ENCODE data around the gene RIPK4.
"Not testable (repeated sequence)": the region's sequence is repeated elsewhere in the genome, so short reads cannot be mapped to it uniquely, and the experiment has no call there.

Gene RIPK4

DNA sequence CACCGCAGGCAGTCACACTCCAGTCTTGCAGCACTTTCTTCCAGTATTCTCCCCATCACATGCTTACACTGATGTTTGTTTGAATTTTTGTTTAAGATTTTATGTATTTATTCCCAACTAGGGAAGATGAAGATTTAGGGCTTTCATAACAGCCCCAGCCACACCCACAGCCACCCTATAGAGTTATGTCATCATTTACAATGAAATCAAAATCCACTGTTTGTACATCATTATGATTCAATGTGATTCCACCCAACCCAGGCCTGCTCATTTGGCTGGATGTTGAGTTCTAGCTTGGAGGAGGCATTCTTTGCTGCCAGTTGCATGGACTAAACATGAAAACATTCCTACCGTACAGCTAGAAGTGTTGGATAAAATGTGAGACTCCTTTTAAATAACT lies 35.8 kb downstream of the RIPK4 start:
- no peak for DNase-seq

DNA sequence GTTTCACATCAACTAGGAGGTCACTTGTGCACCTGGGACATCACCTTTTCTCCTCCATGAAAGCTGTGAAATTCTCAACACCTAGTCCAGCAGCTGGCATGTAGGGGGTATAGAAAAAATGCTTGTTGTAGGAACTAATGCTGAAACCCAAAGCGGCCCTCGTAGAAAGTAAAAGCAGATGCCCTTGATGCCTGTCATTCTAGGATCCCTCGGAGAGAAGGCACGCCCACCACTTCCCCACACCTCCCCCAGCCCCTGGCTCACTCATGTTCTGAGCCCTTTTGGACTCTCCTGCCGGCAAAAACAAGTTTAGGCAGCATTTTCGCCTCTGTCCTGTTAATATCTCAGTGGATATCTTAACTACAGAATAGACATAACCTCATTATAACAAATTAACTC lies 36.5 kb downstream of the RIPK4 start:
- no peak for DNase-seq

DNA sequence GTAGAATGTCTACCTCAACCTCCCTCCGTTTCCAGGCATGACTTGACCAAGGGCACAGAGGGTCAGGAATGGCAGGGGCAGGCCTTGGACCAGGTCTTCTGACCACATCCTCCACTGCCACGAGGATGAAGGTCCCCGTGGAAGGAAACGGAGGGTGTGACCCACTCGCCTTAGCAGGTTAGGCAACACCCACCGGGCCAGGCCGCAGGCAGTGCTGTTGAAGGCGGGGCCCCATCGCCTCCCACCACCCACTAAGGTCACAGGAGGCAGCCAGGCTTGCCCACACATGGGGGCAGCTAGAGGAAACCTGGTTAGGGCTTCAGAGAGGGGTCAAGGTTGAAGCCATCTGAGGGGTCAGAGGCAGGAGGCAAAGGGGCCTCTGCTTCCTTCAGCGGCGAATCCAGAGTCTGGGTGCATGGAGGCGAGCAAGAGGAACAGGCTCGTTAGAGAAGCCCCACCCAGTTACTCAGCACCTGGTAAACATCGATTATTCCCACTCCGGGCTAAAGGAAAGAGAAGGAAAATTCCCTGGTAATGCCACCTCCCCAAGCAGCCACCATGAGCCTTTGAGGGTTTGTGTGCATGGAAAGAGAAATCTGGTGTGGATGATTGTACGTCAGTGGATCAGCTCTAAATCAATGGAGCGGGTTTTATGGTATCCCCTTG lies 37.0 kb downstream of the RIPK4 start:
- no peak for DNase-seq

DNA sequence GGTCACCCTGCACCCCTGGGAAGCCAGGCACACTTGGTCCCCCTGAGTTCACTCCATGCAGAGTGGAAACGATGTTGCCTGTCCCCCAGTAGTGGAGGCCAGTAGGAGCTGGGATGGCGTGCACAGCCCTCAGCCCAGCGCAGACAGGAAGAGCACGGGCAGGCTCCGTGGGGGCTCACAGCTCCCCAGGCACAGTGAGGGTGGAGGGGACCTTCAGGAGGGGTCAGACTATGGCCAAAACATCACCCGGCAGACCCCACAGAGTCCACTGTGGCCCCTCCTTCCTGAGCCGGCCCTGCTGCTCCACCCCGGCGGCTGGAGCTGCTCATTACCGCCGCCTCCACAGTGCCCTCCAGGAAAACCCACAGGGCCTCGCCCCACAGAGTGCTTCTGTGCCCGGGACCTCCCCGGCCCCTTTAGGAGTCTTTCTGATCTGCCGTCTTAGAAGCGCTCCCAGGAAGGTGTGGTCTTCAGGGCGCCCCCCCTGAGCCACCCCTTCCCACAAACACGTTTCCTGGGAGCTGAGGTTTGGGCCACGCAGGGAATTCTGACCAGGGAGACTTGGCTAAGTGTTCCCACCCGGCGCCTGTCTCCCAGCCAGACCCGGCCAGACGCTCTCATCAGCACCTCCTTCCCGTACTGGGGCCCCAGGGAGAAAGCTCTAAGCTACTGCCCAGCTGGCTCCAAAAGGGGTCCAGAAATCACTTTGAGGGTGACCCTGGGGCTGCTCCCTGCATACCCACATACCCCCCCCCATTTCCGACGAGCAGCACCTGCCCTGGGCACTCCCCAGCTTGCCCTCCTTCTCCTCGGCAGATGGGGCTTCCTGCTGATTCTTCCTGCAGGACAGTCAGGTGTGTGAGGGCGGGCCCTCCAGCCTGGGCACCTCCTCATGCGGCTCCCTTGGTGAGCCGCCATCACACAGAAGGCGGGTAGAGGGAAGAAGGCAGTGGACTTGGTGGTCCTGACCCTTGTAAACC lies 38.8 kb downstream of the RIPK4 start:
- DNase-seq, result no peak

DNA sequence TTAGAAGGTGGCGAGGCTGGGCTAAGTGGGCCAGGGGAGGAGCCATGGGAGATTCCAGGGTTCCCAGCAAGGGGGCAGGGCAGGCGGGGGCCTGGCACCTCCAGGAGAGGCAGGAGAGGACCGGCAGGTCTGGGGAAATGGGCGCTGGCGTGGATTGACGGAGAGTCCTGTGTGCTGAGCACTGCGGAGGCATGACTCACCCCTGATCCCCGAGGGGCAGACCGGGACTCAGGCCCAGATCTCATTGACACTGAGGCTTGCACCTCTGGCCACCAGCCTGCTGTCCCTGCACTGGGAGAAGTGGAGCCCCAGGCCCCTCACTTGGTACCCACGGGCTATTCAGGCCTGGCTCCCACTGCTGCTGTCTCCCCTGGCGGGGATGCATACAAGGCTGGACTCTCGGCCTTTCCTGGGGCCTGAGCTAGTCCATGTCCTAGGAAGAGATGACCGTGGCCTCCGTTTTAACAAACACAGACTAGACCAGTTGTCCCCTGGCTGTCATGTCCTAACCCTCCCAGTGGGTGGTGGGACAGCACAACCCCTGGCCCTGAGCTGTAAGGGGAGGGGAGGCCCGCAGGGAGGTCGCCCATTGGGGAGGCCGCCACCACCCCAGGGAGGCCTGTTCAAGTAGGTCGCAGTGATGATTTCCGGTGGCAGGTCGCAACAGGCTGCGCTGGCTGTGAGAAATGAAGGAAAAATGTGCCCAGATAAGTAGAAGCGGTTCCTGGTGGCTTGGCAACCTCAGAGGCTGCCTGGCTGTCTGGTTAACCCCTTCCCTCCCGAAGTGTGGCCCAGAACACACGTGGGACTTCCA lies 39.7 kb downstream of the RIPK4 start:
- DNase-seq, result peak; percentile 78

DNA sequence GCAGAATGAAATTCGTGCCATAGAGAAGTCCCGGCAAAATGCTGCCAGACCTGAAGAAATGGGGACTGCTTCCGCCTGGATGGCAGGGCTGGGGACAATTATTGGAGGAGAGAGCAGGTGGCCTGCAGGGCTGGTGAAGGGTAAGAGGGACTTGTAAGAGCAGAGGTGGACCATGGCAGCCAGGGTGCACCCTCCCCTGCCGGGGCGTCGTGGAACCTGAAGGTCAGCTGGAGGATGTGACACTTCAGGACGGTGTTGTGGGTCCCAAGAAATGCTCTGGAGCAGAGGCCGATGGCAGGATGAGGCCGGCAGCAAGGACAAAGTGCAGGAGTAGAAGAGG lies 40.3 kb downstream of the RIPK4 start:
- DNase-seq, result no peak

DNA sequence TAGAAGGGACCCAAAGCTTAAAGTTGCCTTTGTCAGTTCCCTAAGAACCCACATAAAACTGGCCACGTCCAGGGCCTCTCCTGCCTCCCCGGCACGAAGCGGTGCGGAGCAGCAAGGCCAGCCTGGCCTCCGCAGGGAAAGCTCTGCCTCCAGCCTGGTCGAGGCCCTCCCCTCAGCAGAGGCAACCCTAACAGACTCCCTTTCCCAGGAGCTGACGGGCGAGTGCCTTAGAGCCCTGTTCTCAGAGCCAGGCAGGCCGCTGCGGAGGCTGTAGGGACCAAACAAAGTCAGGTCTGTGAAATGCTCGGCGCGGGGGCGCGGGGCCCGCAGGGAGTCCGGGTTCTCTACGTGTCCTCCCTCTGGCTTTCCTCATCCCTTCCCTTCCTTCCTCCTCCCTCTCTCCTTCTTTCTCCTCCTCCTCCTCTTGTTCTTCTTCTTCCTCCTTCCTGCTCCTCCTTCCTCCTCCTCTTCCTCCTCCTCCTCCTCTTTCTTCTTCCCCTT lies 40.7 kb downstream of the RIPK4 start:
- peak; percentile 68 for DNase-seq

DNA sequence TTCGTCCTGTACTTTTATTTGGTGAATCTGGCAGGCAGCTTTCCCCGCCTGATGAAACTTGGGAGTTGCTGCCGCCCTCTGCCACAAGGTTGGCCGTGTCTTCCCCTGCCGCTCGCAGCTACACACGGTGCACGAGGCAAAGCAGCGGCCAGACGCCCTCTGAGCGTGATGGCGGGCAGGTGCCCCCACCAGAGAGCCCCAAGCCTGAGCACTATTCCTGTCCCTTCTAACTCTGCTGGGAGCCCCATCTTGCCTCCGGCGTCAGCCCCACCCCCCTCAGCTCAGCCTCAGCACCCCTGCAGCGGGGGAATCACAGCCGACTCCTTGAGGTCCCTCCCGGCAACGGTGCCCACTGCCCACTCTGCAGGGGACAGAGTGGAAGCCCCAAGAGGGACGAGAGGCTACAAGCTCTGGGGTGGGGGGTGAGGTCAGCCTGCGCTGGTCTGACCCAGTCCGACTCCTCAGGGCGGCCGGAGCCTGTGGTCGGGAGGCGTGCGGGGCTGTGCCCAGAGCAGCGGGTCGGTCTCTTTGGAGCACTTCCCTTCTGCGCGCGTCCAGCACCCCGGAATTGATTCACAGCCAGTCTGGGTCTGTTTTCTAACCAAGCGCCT lies 41.3 kb downstream of the RIPK4 start:
- no peak for DNase-seq

DNA sequence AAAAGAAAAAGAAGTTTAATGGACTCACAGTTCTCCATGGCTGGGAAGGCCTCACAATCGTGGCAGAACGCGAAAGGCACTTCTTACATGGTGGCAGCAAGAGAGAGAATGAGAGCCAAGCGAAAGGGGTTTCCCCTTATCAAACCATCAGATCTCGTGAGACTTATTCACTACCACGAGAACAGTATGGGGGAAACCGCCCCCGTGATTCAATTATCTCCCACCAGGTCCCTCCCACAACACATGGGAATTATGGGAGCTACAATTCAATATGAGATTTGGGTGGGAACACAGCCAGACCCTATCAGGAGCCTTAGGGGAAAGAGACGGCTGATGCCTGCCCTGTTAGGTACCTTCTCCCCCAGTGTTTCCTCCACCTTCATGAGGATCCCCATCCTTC lies 43.0 kb downstream of the RIPK4 start:
- DNase-seq, result not testable (repeated sequence)

DNA sequence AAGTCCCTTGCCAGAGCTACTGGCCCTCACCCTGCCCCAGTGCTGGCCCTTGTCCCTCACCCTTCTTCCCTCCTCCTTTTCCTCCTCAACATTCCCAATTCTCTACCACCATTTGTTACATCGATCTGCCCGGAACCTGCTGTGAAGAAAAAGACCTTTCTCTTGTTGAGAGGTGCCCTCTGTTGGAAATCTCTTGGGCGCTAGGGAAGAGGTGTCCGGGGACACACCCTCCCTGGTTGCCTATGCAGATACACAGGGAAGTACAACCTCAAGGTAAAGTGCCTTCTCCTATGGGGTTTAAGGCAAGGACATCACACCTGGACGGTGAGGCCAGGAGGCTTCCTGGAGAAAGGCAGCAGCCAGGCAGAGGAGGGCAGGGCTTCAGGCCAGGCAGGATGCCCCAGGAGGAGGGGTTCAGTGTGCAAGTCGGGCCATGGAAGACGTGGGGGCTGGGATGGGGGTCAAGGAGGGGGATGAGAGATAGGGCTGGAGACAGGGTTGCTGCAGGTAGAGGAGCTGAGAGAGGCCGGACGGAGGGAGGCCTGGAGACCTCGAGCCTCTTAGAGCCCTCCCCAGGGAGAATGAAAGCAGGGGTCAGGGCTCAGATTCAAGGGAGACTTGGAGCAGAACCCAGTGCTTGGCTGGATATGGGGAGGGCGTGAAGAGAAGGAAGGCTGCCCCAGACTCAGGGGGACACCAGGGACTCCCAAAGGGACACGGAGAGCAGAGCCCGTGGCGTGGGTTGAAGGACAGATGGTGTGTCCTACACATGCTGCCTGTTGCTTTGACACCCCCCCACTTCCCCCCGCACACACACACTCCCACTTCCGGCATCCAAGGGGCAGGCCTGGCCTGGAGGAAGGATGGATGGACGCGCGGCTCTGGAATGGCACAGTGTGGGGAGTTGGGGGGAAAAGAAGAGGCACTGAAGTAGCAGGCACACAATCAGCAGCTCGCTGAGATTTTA lies 44.5 kb downstream of the RIPK4 start:
- DNase-seq, result no peak

DNA sequence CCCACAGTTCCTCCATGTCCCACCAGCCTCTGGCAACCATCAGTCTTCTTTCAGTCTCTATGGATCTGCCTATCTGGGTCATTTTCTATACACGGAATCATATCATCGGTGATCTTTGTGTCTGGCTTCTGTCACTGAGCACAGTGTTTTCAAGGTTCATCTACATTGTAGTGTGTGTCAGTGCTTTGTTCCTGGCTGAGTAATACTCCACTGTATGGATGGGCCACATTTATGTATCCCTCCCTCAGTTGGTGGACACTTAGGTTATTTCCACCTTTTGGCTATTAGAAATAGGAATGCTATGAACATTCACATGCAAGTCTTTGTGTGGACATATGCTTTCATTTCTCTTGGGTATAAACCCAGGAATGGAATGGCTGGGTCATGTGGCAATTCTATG lies 46.6 kb downstream of the RIPK4 start:
- no peak for DNase-seq

DNA sequence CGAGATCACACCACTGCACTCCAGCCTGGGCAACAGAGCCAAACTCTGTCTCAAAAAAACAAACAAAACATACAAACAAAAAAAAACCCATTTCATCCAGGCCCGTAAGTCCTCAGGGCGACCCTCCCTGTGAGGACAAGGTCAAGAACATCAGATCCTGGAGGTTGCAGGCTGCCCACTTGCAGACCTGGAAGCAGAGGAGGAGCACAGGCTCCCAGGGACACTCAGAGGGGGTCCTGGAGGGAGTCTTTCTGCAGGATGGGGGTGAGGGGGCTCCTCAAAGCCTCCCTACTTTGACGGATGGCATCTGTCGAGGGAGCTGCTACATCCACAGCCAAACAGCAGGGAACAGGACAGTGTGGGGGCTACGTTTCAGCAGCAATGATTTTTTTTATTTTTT lies 47.2 kb downstream of the RIPK4 start:
- DNase-seq, result no peak

DNA sequence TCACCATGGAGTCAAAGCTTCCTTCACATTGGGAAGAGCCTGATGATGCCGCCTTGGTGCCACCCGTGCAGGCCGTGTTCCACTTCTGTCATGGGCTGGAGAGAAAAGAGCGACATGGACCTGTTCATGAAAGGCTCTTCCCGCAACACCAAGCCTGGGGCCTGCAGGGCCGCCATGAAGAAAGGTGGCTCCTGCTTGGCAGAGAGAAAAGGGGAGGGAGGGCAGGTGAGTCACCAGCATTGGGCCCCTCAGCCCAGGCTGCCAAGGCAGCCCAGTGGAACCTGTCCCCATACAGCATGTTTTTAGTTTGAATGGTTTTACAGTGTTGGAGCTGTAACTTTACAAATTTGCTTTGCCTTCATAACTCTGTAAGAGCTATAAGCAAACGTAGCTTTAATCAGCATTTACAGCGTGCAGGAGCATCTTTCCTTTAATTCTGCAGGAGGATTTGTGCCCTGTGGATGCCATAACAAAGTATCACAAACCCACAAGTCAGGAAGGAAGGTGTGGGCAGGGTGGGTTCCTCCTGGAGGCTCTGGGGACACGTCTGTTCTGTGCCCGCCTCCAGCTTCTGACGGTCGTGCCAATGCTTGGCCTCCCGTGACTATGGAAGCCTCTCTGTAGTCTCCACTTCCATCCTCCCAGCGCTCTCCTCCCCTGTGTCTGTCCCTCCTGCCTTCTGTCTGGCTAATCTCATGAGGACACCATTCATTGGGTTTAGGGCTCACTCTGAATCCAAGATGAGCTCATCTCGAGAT lies 49.1 kb downstream of the RIPK4 start:
- no peak for DNase-seq

DNA sequence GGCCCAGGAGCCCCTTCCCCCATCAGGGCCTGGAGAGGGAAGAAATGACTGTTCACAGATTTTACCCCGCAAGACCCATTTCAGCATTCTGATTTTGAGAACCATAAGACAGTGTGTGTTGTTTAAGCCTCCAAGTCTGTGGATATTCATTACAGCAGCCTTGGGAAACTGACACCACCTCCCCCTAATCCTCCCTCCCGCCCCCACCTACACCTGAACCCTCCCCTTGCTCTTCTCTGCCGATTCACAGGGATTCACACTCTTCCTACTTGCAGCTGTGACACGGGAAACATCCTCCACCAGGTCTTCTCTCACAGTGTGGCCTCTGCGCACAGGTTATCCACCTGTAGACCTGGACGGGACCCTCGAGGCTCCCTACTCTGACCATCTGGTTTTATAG lies 50.1 kb downstream of the RIPK4 start:
- DNase-seq, result no peak

DNA sequence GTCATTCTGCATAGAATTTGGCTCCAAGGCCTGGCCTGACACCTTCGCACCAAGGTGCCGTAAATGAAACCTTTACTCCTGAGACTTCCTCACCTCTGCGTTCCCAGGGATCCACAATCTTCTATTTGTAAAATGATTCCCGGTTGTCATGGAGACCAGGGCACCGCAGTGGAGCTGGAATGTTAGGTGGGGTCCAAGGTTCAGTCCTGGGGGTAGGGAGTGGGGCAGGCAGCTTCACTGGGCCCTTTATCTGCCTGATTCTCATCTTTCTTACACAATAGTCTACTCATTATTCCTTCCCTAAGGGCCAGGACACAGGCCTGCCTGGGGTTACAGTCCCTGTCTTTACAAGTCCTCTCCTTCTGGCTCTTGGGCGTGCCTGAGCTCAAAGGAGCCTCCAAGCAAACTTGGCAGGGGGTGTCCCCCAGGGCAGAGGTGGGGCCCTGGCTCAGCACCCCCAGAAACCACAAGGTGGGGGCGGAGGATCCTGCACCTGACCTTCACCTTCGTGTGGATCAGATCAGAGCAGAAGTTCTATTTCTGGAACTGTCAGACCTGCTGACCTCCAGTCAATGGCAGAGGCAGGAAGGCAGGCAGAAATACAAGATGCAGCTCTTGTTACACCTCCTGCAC lies 51.1 kb downstream of the RIPK4 start:
- DNase-seq, result peak; percentile 78

DNA sequence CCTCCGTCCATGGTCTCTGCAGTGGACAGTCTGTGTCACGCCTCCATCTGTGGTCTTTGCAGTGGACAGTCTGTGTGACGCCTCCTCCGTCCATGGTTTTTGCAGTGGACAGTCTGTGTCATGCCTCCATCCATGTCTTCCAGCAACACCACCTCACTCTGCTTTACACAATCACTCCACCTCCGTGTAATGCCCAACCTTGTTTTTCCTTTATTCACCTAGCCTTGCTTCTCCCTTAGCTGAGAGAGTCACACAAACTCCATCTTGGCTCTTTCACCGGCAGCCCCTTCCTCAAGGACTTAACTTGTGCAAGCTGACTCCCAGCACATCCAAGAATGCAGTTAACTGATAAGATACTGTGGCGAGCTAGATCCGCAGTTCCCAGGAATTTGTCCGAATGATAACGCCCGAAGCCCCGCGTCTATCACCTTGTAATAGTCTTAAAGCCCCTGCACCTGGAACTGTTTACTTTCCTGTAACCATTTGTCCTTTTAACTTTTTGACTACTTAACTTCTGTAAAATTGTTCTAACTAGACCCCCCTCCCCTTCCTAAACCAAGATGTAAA lies 52.5 kb downstream of the RIPK4 start:
- peak; percentile 33 for DNase-seq

DNA sequence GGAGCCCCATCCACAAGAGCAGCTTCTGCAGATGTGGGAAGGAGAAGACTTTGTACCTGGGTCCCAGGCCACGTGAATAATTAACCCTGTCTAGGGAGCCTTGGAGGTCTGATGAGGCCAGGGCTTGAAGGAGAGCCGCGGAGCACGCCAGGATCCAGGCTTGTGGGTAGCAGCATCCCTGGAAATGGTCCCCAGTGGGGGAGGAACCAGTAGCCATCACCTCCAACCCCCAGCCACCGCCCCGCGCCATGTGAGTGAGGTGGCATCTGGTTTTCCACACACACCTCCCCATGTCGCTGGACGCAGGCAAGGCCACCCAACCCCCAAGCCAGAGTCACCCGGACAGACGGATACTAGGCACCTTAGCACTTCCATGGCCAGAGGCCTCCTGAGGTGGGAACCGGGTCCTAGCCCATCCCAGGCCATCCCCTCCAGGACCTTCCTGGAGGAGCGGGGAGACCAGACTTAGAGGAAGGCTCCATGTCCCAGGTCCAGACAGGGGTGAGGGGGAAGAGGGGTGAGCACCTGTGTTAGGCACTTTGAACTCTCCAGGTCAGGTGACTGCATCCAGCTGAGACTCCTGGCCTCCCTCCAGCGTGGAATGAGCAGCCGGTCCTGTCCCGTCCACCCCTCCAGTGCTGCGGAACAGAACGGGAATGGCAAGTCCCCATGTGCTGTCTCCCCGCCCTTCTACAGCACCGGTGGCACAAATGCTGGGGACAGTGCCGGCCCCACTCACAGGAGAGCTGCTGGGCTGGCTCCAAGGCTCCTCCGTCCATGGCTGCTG lies 53.2 kb downstream of the RIPK4 start:
- no peak for DNase-seq

DNA sequence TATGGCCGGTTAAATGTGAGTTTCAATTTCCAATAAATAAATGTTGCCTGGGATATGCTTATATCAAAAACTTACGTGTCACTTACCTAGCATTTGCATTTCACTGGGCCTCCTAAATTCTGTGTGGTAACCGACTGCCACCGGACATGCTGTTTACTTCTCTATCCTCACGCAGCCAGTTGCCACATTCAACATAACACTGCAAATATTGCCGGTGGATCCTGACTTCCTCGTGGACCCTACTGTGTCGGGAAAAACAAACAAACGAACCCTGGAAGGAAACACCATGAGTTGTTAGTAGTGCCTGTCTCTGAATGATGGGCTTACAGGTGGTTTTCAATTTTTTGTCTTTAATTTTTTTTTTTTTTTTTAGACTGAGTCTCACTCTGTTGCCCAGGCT lies 54.1 kb downstream of the RIPK4 start:
- DNase-seq, result no peak

DNA sequence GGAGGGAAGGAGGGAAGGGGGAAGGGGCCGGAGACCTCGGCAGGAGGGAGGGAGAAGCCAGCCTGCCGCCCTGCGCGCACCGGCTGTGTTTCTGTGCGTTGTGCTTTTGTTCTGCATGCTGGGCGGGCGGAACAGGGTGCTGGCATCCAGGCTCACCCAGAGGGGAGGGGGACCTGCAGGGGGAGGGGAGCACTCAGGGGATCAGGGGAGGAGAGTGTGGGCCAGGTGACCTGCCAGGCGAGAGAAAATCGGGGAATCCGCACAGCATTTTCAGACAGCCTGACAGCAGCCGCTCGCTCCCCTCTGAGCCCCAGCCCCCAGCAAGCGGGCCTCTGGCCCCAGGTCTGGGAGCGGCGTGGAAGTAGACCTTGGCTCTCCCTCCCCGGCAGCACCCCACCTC lies 54.7 kb downstream of the RIPK4 start:
- DNase-seq, result no peak
